Immature natural killer cell (primary cell): ENCODE measurements around the gene EPHA6. TPM values are rescaled to one million over a fixed set of nuclear protein-coding genes. Genes with fewer than 3 reads are reported as not detected.
"Not testable (repeated sequence)": the region's sequence is repeated elsewhere in the genome, so short reads cannot be mapped to it uniquely, and the experiment has no call there.

Source experiments
- DNase-seq, 3 donors: peaks; one replicate each; pipeline ENCODE4 v3.0.0; 2022; ENCODE audit warnings: mixed read lengths in 1 of 3
- H3K27ac Mint-ChIP-seq, 6 donors: one replicate each; pipeline ENCODE4 v1.8.0; 2020; ENCODE audit warnings: mixed read lengths in 6 of 6, mild to moderate bottlenecking in 5 of 6, inconsistent platforms in 4 of 6, moderate library complexity in 3 of 6
- H3K27me3 Mint-ChIP-seq, 3 donors: one replicate each; pipeline ENCODE4 v1.8.0; 2020 to 2021; ENCODE audit warnings: low read depth in 3 of 3, mild to moderate bottlenecking in 3 of 3, mixed read lengths in 3 of 3, moderate library complexity in 3 of 3, inconsistent platforms in 1 of 3
- H3K36me3 Mint-ChIP-seq, 3 donors: one replicate each; pipeline ENCODE4 v1.8.0; 2020; ENCODE audit warnings: mixed read lengths in 3 of 3, inconsistent platforms in 2 of 3, mild to moderate bottlenecking in 2 of 3
- H3K4me1 Mint-ChIP-seq, 2 donors: one replicate each; pipeline ENCODE4 v1.8.0; 2020; ENCODE audit warnings: inconsistent platforms in 2 of 2, mild to moderate bottlenecking in 2 of 2, mixed read lengths in 2 of 2, moderate library complexity in 1 of 2
- H3K4me3 Mint-ChIP-seq, 5 donors: one replicate each; pipeline ENCODE4 v1.8.0; 2020; ENCODE audit warnings: mild to moderate bottlenecking in 5 of 5, mixed read lengths in 5 of 5, inconsistent platforms in 3 of 5, moderate library complexity in 3 of 5
- H3K9me3 Mint-ChIP-seq, 6 donors: one replicate each; pipeline ENCODE4 v1.8.0; 2020; ENCODE audit warnings: mild to moderate bottlenecking in 6 of 6, mixed read lengths in 6 of 6, inconsistent platforms in 4 of 6, moderate library complexity in 3 of 6
- polyA plus RNA-seq, 3 donors: library from polyadenylated mRNA; unstranded; fragments of 300-500 nt; fragmentation: Illumina TruSeq; gene quantifications; one replicate each; pipeline ENCODE4 v1.2.3, GENCODE V29; 2021

EPHA6 gene
- polyA plus RNA-seq, 3 donors from 2014 or later: not detected

DNA sequence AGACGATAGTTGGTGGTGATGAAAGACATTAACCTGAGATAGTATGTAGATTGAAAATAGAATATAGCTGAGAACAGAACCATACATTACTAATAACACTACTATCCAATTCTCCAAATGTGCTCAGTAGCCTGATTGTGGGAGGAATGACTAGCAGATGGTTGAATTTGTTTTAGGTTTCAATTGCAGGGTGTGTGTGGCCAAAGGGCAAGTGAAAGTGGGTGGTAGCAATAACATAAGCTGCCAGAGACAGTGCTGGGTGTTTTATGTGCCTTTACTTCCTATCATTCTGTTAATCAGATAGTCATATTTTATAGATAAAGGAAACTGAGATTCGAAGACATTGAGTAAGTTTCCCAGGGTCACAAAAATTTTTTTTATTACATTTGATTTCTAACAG lies 700.7 kb downstream of the EPHA6 start:
- Mint-ChIP-seq H3K36me3 (no peaks in the 10 kb centered on the region), H3K4me3 (no peak overlapping the region), H3K4me1 (no peaks in the 10 kb centered on the region), H3K27ac (no peak overlapping the region), H3K27me3 (no peaks in the 10 kb centered on the region), H3K9me3 (peaks cover under 1 to 26% (median 10%) of the 10 kb centered on the region in 6 donors)
- no peak for DNase-seq

- Mint-ChIP-seq H3K36me3 (no peaks in the 10 kb centered on the region), H3K4me1 (no peaks in the 10 kb centered on the region), H3K4me3 (no peak overlapping the region), H3K9me3 (peaks cover 0 to 31% (median 6%) of the 10 kb centered on the region in 6 donors), H3K27ac (no peak overlapping the region), H3K27me3 (peaks cover 0 to 2% (median 0%) of the 10 kb centered on the region in 3 donors)
- DNase-seq: no peak
These were observed 716.3 kb downstream of the EPHA6 start for GRCh38 chr3:97530691-97531090.

GRCh38 chr3:97547573-97547972 lies 733.2 kb downstream of the EPHA6 start:
- H3K4me3 Mint-ChIP-seq, H3K4me1 Mint-ChIP-seq, DNase-seq, H3K36me3 Mint-ChIP-seq, H3K27ac Mint-ChIP-seq, H3K27me3 Mint-ChIP-seq: not testable (repeated sequence)
- H3K9me3 Mint-ChIP-seq: peaks cover 2 to 33% (median 10%) of the 10 kb centered on the region in 6 donors

- no peaks in the 10 kb centered on the region for H3K4me1 Mint-ChIP-seq
- DNase-seq: no peak
- H3K4me3 Mint-ChIP-seq: no peak overlapping the region
- no peak overlapping the region for H3K27ac Mint-ChIP-seq
- peaks cover 0 to 33% (median 7%) of the 10 kb centered on the region in 6 donors for H3K9me3 Mint-ChIP-seq
- no peaks in the 10 kb centered on the region for H3K36me3 Mint-ChIP-seq
- H3K27me3 Mint-ChIP-seq: peaks cover 0 to 2% (median 0%) of the 10 kb centered on the region in 3 donors
These were observed 736.0 kb downstream of the EPHA6 start for GRCh38 chr3:97550408-97550807.

DNA sequence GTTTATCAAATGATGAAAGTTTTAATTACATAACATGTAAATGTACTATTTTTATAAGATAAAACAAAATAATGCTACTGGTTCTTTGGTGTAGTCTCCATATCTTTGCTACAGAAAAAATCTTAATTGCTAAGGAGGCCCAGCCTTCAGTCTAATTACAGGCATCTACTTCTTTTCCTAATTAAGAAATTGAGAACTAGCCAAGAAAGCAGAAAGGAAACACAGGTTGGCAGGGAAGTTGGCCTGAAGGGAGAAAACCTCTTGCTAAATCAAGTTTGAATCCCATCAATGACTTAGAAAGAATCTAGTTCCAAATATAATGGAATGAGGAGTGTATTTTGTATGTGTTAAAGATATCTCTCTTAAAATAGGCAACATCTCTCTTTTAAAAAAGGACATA lies 737.8 kb downstream of the EPHA6 start:
- no peak overlapping the region for H3K27ac Mint-ChIP-seq
- H3K36me3 Mint-ChIP-seq: no peaks in the 10 kb centered on the region
- peaks cover 0 to 37% (median 7%) of the 10 kb centered on the region in 6 donors for H3K9me3 Mint-ChIP-seq
- peaks cover 0 to 2% (median 0%) of the 10 kb centered on the region in 3 donors for H3K27me3 Mint-ChIP-seq
- no peak overlapping the region for H3K4me3 Mint-ChIP-seq
- no peaks in the 10 kb centered on the region for H3K4me1 Mint-ChIP-seq
- DNase-seq: no peak

- no peaks in the 10 kb centered on the region for H3K4me1 Mint-ChIP-seq
- no peak for DNase-seq
- no peaks in the 10 kb centered on the region for H3K36me3 Mint-ChIP-seq
- H3K27ac Mint-ChIP-seq: no peak overlapping the region
- H3K9me3 Mint-ChIP-seq: peaks cover 0 to 13% (median 2%) of the 10 kb centered on the region in 6 donors
- peaks cover 0 to 5% (median 0%) of the 10 kb centered on the region in 3 donors for H3K27me3 Mint-ChIP-seq
- no peak overlapping the region for H3K4me3 Mint-ChIP-seq
These were observed 761.3 kb downstream of the EPHA6 start for GRCh38 chr3:97575742-97576141.

DNA sequence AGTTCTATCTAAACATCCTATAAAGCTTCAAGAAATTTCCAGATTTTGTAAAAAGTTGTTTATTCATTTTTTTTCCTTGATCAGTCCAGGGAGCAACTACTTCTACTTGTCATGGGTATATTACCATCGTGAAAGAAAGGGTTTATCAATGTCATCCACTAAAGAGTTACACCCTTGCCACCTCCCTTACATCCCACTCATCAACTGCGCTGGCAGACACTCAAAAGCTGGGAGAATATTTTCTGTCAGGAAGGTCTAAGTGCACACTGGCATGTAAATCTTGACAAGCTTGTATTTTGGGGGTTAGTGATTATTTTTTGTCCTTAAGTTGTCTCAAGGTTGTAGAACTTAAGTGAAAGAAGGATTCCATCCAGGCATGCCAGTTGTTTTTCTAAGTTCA lies 761.8 kb downstream of the EPHA6 start:
- no peaks in the 10 kb centered on the region for H3K36me3 Mint-ChIP-seq
- no peak for DNase-seq
- no peak overlapping the region for H3K4me3 Mint-ChIP-seq
- no peaks in the 10 kb centered on the region for H3K4me1 Mint-ChIP-seq
- peaks cover 0 to 5% (median 0%) of the 10 kb centered on the region in 3 donors for H3K27me3 Mint-ChIP-seq
- peaks cover 0 to 13% (median 3%) of the 10 kb centered on the region in 6 donors for H3K9me3 Mint-ChIP-seq
- H3K27ac Mint-ChIP-seq: no peak overlapping the region

DNA sequence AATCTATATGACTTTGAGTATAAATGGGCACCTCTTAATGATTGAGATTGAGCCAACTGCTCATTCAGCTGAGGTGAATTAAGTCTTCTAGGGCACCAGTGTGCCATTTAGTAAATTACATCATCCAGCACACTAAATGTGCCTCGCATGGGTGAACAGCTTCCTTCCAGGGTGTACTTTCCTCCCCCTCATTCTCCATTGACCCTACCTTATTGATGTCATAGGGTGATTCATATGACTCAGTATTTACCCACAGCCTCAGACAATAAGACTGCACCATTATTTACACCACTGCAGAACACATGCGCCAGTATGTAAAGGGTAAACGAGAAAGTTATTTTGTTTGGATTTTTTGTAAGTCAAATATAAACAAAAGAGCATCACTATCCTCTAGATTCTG lies 765.0 kb downstream of the EPHA6 start:
- H3K27me3 Mint-ChIP-seq: peaks cover 0 to 5% (median 0%) of the 10 kb centered on the region in 3 donors
- H3K36me3 Mint-ChIP-seq: no peaks in the 10 kb centered on the region
- peaks cover 0 to 13% (median 3%) of the 10 kb centered on the region in 6 donors for H3K9me3 Mint-ChIP-seq
- no peak for DNase-seq
- no peak overlapping the region for H3K27ac Mint-ChIP-seq
- no peaks in the 10 kb centered on the region for H3K4me1 Mint-ChIP-seq
- no peak overlapping the region for H3K4me3 Mint-ChIP-seq

DNA sequence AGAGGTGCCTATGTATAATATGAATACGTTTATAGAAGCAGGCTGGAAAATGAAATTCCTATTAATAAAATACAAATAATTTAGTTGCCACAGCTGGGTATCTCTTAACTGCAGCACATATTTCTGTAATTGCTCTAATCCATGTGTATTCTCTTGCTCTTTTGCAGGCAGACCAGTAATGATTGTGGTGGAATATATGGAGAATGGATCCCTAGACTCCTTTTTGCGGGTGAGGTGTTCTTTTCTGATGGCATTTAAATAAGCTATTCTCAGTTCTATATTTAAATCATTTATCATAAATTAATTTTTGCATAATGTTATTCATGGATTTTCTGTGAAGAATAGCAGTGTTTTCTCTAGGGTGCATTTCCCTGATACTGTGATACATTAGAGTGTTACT lies 796.2 kb downstream of the EPHA6 start:
- Mint-ChIP-seq H3K27me3 (peaks cover 0 to 3% (median 0%) of the 10 kb centered on the region in 3 donors), H3K4me3 (no peak overlapping the region), H3K36me3 (no peaks in the 10 kb centered on the region), H3K27ac (no peak overlapping the region), H3K9me3 (peaks cover 2 to 13% (median 7%) of the 10 kb centered on the region in 6 donors), H3K4me1 (no peaks in the 10 kb centered on the region)
- no peak for DNase-seq

DNA sequence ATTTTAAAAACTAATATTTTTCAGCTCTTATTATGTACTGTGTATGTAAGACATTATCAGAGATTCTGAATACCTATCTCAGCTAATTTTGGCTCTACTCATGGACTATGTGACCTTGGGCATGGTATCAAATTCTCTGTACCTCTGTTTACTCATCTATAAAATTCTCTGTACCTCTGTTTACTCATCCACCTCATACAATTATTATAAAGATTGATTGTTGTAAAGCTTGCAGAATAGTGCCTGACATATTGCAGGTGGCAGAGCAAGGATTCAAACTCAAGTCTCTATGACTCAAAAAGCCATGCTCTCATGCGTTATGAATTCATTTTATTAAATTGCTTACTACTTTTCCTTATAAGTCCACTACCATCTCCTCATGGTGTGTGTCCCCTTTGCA lies 798.2 kb downstream of the EPHA6 start:
- Mint-ChIP-seq H3K27ac (no peak overlapping the region), H3K4me1 (no peaks in the 10 kb centered on the region), H3K36me3 (no peaks in the 10 kb centered on the region), H3K9me3 (peaks cover 2 to 23% (median 11%) of the 10 kb centered on the region in 6 donors), H3K4me3 (no peak overlapping the region), H3K27me3 (peaks cover 0 to 3% (median 0%) of the 10 kb centered on the region in 3 donors)
- no peak for DNase-seq

DNA sequence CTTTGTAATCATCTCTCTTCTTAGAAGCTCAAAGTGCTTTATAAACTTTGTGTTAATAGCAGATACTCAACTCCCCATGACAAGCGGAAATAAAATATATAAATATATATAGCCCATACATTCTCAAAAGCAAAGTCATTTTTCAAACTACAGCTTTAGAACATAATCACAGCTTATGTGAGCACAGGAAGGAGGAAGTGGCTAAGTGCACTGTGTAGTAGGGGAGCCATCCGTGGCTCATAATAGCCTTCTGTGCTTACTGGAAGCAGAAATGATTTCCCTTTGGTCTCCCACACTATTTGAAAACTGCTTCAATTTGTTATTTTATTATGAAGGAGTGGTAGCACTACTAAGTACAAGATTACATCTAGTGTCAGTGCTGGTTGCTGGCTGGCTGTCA lies 798.7 kb downstream of the EPHA6 start:
- H3K27ac Mint-ChIP-seq: no peak overlapping the region
- no peaks in the 10 kb centered on the region for H3K4me1 Mint-ChIP-seq
- DNase-seq: no peak
- H3K36me3 Mint-ChIP-seq: no peaks in the 10 kb centered on the region
- no peak overlapping the region for H3K4me3 Mint-ChIP-seq
- peaks cover 4 to 23% (median 13%) of the 10 kb centered on the region in 6 donors for H3K9me3 Mint-ChIP-seq
- peaks cover 0 to 3% (median 0%) of the 10 kb centered on the region in 3 donors for H3K27me3 Mint-ChIP-seq

DNA sequence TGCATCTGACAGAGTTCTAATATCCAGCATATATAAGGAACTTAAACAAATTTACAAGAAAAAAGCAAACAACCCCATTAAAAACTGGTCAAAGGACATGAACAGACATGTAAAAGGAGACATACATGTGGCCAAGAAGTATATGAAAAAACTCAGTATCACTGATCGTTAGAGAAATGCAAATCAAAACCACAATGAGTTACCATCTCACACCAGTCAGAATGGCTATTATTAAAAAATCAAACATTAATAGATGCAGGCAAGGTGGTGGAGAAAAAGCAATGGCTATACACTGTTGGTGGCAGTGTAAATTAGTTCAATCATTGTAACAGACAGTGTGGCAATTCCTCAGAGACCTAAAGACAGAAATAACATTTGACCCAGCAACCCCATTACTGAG lies 806.1 kb downstream of the EPHA6 start:
- peaks cover 6 to 17% (median 10%) of the 10 kb centered on the region in 6 donors for H3K9me3 Mint-ChIP-seq
- not testable (repeated sequence) for DNase-seq, H3K27me3 Mint-ChIP-seq, H3K27ac Mint-ChIP-seq, H3K4me3 Mint-ChIP-seq, H3K36me3 Mint-ChIP-seq, H3K4me1 Mint-ChIP-seq

DNA sequence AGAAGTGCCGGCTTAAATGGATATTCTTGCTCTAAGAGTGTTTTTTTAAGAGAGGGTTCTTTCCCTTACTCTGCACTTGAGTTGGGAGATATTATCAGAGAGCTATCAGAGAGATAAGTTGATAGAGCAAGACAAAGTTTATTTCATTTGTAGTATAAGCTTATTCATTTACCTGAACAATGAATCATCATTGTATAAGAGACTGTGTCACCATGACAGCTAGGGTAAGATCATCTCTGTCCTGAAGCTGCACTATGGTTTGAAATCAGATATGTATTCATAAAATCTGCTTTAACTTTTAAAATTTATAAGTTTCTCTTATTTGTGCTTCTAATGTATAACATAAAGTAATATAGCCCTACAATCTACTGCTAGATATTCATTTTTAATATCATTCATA lies 822.1 kb downstream of the EPHA6 start:
- Mint-ChIP-seq H3K27ac (no peak overlapping the region), H3K4me3 (no peak overlapping the region), H3K27me3 (peaks cover 0 to 4% (median 0%) of the 10 kb centered on the region in 3 donors), H3K4me1 (no peaks in the 10 kb centered on the region), H3K9me3 (peaks cover 0 to 15% (median 4%) of the 10 kb centered on the region in 6 donors), H3K36me3 (no peaks in the 10 kb centered on the region)
- no peak for DNase-seq

- Mint-ChIP-seq H3K27ac (no peak overlapping the region), H3K9me3 (peaks cover 0 to 5% (median 0%) of the 10 kb centered on the region in 6 donors), H3K36me3 (no peaks in the 10 kb centered on the region), H3K27me3 (peaks cover 0 to 1% (median 0%) of the 10 kb centered on the region in 3 donors), H3K4me3 (no peak overlapping the region), H3K4me1 (no peaks in the 10 kb centered on the region)
- no peak for DNase-seq
These were observed 832.5 kb downstream of the EPHA6 start for GRCh38 chr3:97646932-97647331.

DNA sequence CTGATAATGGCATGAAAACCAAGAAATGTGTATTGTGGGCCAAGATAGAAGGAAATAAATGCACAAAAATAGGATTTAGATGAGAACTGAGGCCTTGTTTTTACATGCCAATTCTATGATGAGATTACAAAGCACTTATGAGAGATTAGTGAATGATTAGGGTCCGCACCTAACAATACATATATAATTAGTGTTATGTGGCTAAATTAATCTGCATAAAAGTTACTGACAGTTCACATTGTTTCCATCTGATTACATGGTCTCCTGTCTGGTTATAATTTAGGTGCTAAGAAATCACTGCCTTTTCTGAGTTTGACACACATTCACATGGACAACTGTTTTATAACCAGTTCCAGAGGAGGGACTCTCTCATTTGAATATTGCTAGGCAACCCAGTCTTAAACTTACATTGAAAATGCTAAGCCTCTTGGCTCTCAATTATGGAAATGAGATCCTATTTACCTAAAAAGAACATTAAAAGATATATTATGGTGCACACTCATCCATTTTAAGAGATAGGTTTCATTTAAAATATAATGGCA lies 833.1 kb downstream of the EPHA6 start:
- Mint-ChIP-seq H3K9me3 (peaks cover 0 to 5% (median 0%) of the 10 kb centered on the region in 6 donors), H3K4me1 (no peaks in the 10 kb centered on the region), H3K36me3 (no peaks in the 10 kb centered on the region), H3K4me3 (no peak overlapping the region), H3K27ac (no peak overlapping the region), H3K27me3 (no peaks in the 10 kb centered on the region)
- DNase-seq: no peak
